ENCODE measurements around the gene CP.

The CP gene

DNA sequence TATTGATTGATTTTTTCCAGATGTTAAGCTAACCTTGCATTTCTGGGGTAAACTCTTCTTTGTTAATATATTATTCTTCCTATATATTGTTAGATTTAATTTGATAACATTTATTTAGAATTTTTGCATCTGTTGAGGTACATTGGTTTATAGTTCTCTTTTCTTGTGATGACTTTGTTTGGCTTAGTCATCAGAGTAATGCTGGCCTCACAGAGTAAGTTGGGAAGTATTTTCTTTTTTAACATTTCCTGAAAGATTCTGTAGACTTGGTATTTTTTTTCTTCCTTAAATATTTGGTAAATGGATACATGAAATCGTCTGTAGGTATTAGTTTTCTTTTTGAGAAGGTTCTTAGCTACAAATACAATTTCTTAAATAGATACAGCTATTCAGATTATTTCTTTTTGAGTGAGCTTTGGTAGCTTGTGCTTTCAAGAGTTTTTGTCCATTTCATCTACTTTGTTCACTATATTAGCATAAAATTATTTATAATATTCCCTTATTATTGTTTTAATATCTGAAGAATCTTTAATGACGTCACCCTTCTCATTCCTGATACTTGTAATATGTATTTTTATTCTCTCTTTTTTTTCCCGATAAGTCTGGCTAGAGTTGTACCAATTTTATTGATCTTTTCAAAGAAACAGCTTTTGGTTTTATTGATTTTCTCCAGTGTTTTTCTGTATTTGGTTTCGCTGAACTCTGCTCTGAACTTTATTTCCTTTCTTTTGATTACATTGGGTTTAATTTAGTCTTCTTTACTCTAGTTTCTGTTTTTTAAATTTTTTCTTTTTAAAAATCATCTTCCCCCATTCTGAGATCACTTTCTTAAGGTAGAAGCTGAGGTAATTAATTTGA, 98.7 kb downstream of the CP start:
- no peak for DNase-seq (ENCODE audit: low read depth in 2 of 2)
